K562 (cell line): ENCODE results near the gene NDUFAF8. TPM values are rescaled to one million over a fixed set of nuclear protein-coding genes. Genes with fewer than 3 reads are reported as not detected.
A peak's percentile ranks its signal among the peaks of the same experiment; 100 is the strongest.

ENCODE experiments used
- ETV6 ChIP-seq, 3 experiments: fragments of 150-350 bp in 1 of 3; sonication (generic) in 1 of 3; formaldehyde crosslinking in 1 of 3; IDR thresholded peaks; 2 replicates each; pipeline versions ENCODE4 v1.6.1 to v1.8.0; 2014 to 2022; ENCODE audit warnings: borderline replicate concordance in 2 of 3, low read depth in 2 of 3, antibody characterized with exemption in 1 of 3, low read length in 1 of 3, mild to moderate bottlenecking in 1 of 3, missing genetic modification reagents in 1 of 3
- GATAD2A ChIP-seq: fragments of 450-650 bp; IDR thresholded peaks from 2 replicates; pipeline ENCODE4 v1.6.1; 2017
- HDAC1 ChIP-seq, 2 experiments: fragments of 450-650 bp; IDR thresholded peaks; 2 replicates each; pipeline ENCODE4 v1.6.1; 2016 to 2017; ENCODE audit warnings: inconsistent platforms in 1 of 2, mild to moderate bottlenecking in 1 of 2, moderate library complexity in 1 of 2
- HNRNPK ChIP-seq: fragments of 200-400 bp; formaldehyde crosslinking; IDR thresholded peaks from one replicate; pipeline ENCODE4 v1.6.1; 2018; ENCODE audit warnings: mild to moderate bottlenecking, low read depth, low read length; ENCODE audit not compliant: poor library complexity, severe bottlenecking
- NCOA1 ChIP-seq: fragments of 450-650 bp; IDR thresholded peaks from 2 replicates; pipeline ENCODE4 v1.6.1; 2016; ENCODE audit warnings: low read depth
- PURB ChIP-seq: sonication (generic); formaldehyde crosslinking; IDR thresholded peaks from 2 replicates; pipeline ENCODE4 v1.9.0; 2021; ENCODE audit warnings: low read depth, mild to moderate bottlenecking, missing genetic modification reagents
- RFX1 ChIP-seq: fragments of 450-650 bp; IDR thresholded peaks from 2 replicates; pipeline ENCODE4 v1.6.1; 2016; ENCODE audit warnings: mild to moderate bottlenecking, moderate library complexity
- RHOXF2B ChIP-seq: fragments of 250-450 bp; sonication (Bioruptor Pico); conservative IDR thresholded peaks from 2 replicates; pipeline ENCODE4 v1.5.1; 2021
- SAFB2 ChIP-seq: fragments of 200-400 bp; formaldehyde crosslinking; IDR thresholded peaks from 2 replicates; pipeline ENCODE4 v1.6.1; 2018; ENCODE audit warnings: borderline replicate concordance, low read length, low read depth, moderate library complexity; ENCODE audit not compliant: severe bottlenecking
- THRAP3 ChIP-seq: fragments of 450-650 bp; IDR thresholded peaks from 2 replicates; pipeline ENCODE4 v1.6.1; 2016; ENCODE audit warnings: mild to moderate bottlenecking, inconsistent platforms, borderline replicate concordance
- ZFP1 ChIP-seq: fragments of 450-650 bp; formaldehyde crosslinking; IDR thresholded peaks from 2 replicates; pipeline ENCODE4 v1.4.0; 2020; ENCODE audit warnings: mild to moderate bottlenecking, mixed read lengths
- ZKSCAN8 ChIP-seq: fragments of 200-800 bp; sonication (Bioruptor generic); IDR thresholded peaks from 2 replicates; pipeline ENCODE4 v1.6.1; 2016; ENCODE audit warnings: missing genetic modification characterization, missing compliant biosample characterization
- ZNF217 ChIP-seq: sonication (generic); formaldehyde crosslinking; IDR thresholded peaks from 2 replicates; pipeline ENCODE4 v1.8.0; 2022; ENCODE audit warnings: mild to moderate bottlenecking, missing genetic modification reagents
- ZNF3 ChIP-seq: fragments of 250-450 bp; sonication (Bioruptor Pico); IDR thresholded peaks from 2 replicates; pipeline ENCODE4 v1.5.0; 2021; ENCODE audit warnings: mild to moderate bottlenecking, moderate library complexity
- ZNF316 ChIP-seq: fragments of 450-650 bp; IDR thresholded peaks from 2 replicates; pipeline ENCODE4 v1.6.1; 2016
- ZNF436 ChIP-seq: fragments of 250-450, 450-650 bp; sonication (Bioruptor Pico); formaldehyde crosslinking; IDR thresholded peaks from 2 replicates; pipeline ENCODE4 v1.7.0; 2020; ENCODE audit warnings: mild to moderate bottlenecking
- ZNF589 ChIP-seq: fragments of 200-800 bp; sonication (Bioruptor generic); IDR thresholded peaks from 2 replicates; pipeline ENCODE4 v1.6.1; 2016; ENCODE audit warnings: low read depth, missing genetic modification characterization, missing compliant biosample characterization
- polyA plus RNA-seq, 8 experiments: library from polyadenylated mRNA; depleted of rRNA in 4 of 8; stranded (reverse) in 5 of 8; unstranded in 3 of 8; fragments of >200 nt; fragmentation: Nextera tagmentation in 2 of 8; fragmentation: Illumina TruSeq in 1 of 8; extraction: Ambion mirVana in 2 of 8; extraction: Trizol in 1 of 8; gene quantifications; 2 replicates each; pipeline versions ENCODE4 v1.2.1 to v1.2.3, GENCODE V29; 2011 to 2014; ENCODE audit warnings: inconsistent platforms in 1 of 8, missing spikeins in 1 of 8
- total RNA-seq, 7 experiments: library from RNA; depleted of rRNA in 6 of 7; stranded (reverse); fragments of >200 nt in 6 of 7; fragmentation: Illumina TruSeq in 2 of 7; extraction: Trizol in 2 of 7; gene quantifications; 2 replicates each; pipeline versions ENCODE4 v1.2.1 to v1.2.3, GENCODE V29; 2011 to 2021; ENCODE audit warnings: low replicate concordance in 1 of 7
- TF ChIP-seq, protein P1 (sequence below): fragments of 450-650 bp; IDR thresholded peaks from 2 replicates; pipeline ENCODE4 v1.6.1; 2016; ENCODE audit warnings: antibody characterized with exemption
- TF ChIP-seq, protein P2 (sequence below): fragments of 450-650 bp; IDR thresholded peaks from 2 replicates; pipeline ENCODE4 v1.6.1; 2016; ENCODE audit warnings: missing biosample characterization, missing genetic modification characterization
- TF ChIP-seq, protein P3 (sequence below): fragments of 450-650 bp; IDR thresholded peaks from 2 replicates; pipeline ENCODE4 v1.6.1; 2016
- TF ChIP-seq, protein P4 (sequence below): fragments of 250-450 bp; sonication (Bioruptor Pico); IDR thresholded peaks from 2 replicates; pipeline ENCODE4 v1.8.0; 2021; ENCODE audit warnings: moderate library complexity, mild to moderate bottlenecking, inconsistent platforms
- TF ChIP-seq, protein P5 (sequence below): sonication (generic); formaldehyde crosslinking; IDR thresholded peaks from 2 replicates; pipeline ENCODE4 v1.8.1; 2023; ENCODE audit warnings: mild to moderate bottlenecking, missing genetic modification reagents
- TF ChIP-seq, protein P6 (sequence below), 2 experiments: fragments of 450-650 bp in 1 of 2; sonication (generic) in 1 of 2; formaldehyde crosslinking in 1 of 2; IDR thresholded peaks in 1 of 2; conservative IDR thresholded peaks in 1 of 2; 2 replicates each; pipeline versions ENCODE4 v1.6.1 to v1.8.1; 2016 to 2023; ENCODE audit warnings: mild to moderate bottlenecking in 2 of 2, moderate library complexity in 2 of 2, inconsistent platforms in 1 of 2, missing genetic modification reagents in 1 of 2

NDUFAF8 gene
- total and polyA plus RNA-seq, 9 of the 15 experiments (the other 6 are each of a cell fraction or from before 2014, with no cell fraction given) = 13.5 to 144 (median 90.0) TPM

DNA sequence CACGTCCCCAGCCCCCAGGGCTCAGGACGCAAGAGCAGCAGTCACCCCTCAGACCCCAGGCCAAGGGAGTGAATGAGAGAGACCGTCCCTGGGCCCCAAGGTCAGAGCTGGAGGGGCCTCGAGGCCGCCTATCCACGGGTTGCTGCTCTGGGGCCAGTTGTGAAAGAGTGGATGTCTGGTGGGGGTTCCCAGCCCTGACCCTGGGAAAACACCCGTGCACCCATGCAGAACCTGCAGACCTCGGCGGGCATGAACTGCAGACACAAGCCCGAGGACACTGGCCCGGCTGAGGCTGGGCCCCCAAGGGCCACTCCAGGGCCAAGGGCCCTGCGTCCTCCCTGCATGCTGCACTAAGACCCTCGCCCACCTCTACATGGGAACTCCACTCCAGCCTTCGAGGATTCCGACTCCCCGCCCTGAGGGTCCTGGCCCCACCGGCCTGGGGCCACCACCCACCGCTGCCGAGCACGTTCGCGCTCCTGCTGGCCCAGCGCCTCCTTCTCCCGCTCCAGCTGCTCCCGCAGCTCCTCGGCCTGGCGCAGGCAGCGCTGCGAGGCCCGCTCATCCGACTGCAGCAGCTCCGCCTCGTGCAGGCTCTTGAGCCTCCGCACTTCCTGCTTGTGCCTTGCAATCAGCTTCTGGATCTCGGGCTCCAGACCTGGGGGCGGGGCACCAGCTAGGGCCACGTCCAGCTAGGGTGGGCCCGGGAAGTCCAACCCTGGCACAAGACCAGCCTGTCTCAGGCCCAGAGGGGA lies 45.5 kb upstream of the NDUFAF8 start (continued):
- TF ChIP-seq ZKSCAN8 (CRISPR knock-in tag) (no peak), ZFP1 (no peak), SAFB2 (no peak), ZNF316 (no peak), PURB (CRISPR knock-in tag) (no peak), NCOA1 (no peak), RHOXF2B (CRISPR knock-in tag) (no peak), THRAP3 (no peak), RFX1 (no peak), ZNF3 (no peak), HNRNPK (no peak), ZNF589 (CRISPR knock-in tag) (peak; percentile 72; the same call in 1 of the 2 replicates), ZNF217 (CRISPR knock-in tag) (no peak), ETV6 (IDR thresholded peaks at IDR 0.05; ENCODE audit: borderline replicate concordance in 1 of 2, low read depth in 2 of 2, low read length in 1 of 2) (no peak), ETV6 (CRISPR knock-in tag; IDR thresholded peaks at IDR 0.05; ENCODE audit: borderline replicate concordance) (no peak), ZNF436 (no peak), GATAD2A (no peak), HDAC1 (IDR thresholded peaks at IDR 0.05) (no peak)
- TF ChIP-seq, protein P1, sequence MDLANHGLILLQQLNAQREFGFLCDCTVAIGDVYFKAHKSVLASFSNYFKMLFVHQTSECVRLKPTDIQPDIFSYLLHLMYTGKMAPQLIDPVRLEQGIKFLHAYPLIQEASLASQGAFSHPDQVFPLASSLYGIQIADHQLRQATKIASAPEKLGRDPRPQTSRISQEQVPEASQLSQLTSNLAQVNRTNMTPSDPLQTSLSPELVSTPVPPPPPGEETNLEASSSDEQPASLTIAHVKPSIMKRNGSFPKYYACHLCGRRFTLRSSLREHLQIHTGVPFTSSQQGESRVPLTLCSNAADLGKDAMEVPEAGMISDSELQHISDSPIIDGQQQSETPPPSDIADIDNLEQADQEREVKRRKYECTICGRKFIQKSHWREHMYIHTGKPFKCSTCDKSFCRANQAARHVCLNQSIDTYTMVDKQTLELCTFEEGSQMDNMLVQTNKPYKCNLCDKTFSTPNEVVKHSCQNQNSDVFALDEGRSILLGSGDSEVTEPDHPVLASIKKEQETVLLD = no peak
- TF ChIP-seq, protein P2, sequence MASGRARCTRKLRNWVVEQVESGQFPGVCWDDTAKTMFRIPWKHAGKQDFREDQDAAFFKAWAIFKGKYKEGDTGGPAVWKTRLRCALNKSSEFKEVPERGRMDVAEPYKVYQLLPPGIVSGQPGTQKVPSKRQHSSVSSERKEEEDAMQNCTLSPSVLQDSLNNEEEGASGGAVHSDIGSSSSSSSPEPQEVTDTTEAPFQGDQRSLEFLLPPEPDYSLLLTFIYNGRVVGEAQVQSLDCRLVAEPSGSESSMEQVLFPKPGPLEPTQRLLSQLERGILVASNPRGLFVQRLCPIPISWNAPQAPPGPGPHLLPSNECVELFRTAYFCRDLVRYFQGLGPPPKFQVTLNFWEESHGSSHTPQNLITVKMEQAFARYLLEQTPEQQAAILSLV (tag) = no peak
- TF ChIP-seq, protein P3, sequence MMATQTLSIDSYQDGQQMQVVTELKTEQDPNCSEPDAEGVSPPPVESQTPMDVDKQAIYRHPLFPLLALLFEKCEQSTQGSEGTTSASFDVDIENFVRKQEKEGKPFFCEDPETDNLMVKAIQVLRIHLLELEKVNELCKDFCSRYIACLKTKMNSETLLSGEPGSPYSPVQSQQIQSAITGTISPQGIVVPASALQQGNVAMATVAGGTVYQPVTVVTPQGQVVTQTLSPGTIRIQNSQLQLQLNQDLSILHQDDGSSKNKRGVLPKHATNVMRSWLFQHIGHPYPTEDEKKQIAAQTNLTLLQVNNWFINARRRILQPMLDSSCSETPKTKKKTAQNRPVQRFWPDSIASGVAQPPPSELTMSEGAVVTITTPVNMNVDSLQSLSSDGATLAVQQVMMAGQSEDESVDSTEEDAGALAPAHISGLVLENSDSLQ = no peak
- TF ChIP-seq, protein P4, sequence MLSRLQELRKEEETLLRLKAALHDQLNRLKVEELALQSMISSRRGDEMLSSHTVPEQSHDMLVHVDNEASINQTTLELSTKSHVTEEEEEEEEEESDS (CRISPR knock-in tag) = no peak
- TF ChIP-seq, protein P5, sequence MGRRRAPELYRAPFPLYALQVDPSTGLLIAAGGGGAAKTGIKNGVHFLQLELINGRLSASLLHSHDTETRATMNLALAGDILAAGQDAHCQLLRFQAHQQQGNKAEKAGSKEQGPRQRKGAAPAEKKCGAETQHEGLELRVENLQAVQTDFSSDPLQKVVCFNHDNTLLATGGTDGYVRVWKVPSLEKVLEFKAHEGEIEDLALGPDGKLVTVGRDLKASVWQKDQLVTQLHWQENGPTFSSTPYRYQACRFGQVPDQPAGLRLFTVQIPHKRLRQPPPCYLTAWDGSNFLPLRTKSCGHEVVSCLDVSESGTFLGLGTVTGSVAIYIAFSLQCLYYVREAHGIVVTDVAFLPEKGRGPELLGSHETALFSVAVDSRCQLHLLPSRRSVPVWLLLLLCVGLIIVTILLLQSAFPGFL (CRISPR knock-in tag) = no peak
- TF ChIP-seq, protein P6, sequence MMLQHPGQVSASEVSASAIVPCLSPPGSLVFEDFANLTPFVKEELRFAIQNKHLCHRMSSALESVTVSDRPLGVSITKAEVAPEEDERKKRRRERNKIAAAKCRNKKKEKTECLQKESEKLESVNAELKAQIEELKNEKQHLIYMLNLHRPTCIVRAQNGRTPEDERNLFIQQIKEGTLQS (IDR thresholded peaks at IDR 0.05) = peak; percentile 13; the same call in 1 of the 2 replicates
- TF ChIP-seq, protein P6 (CRISPR knock-in tag; conservative IDR thresholded peaks at IDR 0.05) = no peak
